ENCODE results near the gene COL8A1.

GRCh38 chr3:99659951-99660350 is 21.6 kb downstream of the COL8A1 start:
- TF ChIP-seq POLR2A (IDR thresholded peaks at IDR 0.05) (no peak), CTCF (IDR thresholded peaks at IDR 0.05) (no peak)
